HCT116 (cell line): Measurements from ENCODE around the gene SARNP. TPM values are rescaled to one million over a fixed set of nuclear protein-coding genes. Genes with fewer than 3 reads are reported as not detected.

Experiments
- ATAC-seq: fragments of 200-7000 bp; cut with Tn5 transposase; 2 replicates; pipeline ENCODE4 v1.9.1; 2020; ENCODE audit warnings: mild to moderate bottlenecking, moderate library complexity
- BruUV-seq: library from RNA; stranded (reverse); fragments of 400-500 nt; replicated peaks from 2 replicates; lab custom pipeline; 2021; lab: Mats Ljungman, UMichigan
- CTCF ChIA-PET: fragments of 300-600 bp; sonication (Branson Sonifier 250); formaldehyde crosslinking; loops from one replicate; lab custom pipeline; 2021; ENCODE audit warnings: antibody characterized with exemption; lab: Charles Lee
- POLR2A ChIA-PET: fragments of 300-600, 350-600 bp; sonication (Branson Sonifier 250); formaldehyde crosslinking; loops from one replicate; lab custom pipeline; 2021; ENCODE audit warnings: antibody characterized with exemption; lab: Charles Lee
- RAD21 ChIA-PET, 2 experiments: fragments of 300-600 bp; sonication (Branson Sonifier 250); formaldehyde crosslinking; loops; one replicate each; lab custom pipeline; 2023; ENCODE audit warnings: low total read pairs in 2 of 2; ENCODE audit not compliant: uncharacterized antibody in 2 of 2, unreplicated experiment in 2 of 2, low non-redundant PET in 1 of 2; lab: Charles Lee
- DNase-seq: peaks from one replicate; pipeline ENCODE4 v3.0.0-alpha.2; 2010; ENCODE audit warnings: low read depth, low spot score
- H2AFZ ChIP-seq: fragments of 200-600 bp; shearing (Covaris generic), sonication (generic); 2 replicates; pipeline ENCODE4 v1.6.1; 2017; ENCODE audit warnings: low read depth, mixed run types, mixed read lengths, antibody characterized with exemption, low read length; ENCODE audit not compliant: poor library complexity, severe bottlenecking
- H3K27ac ChIP-seq: 2 replicates; pipeline ENCODE4 v1.5.1; 2012; ENCODE audit warnings: low read depth, low read length
- H3K27me3 ChIP-seq: fragments of 200-600 bp; sonication (generic); 2 replicates; pipeline ENCODE4 v1.6.1; 2016; ENCODE audit warnings: mixed run types, low read length, mixed read lengths; ENCODE audit not compliant: insufficient read depth
- H3K36me3 ChIP-seq, 2 experiments: fragments of 200-500 bp in 1 of 2; fragments of 200-600 bp in 1 of 2; sonication (Bioruptor generic) in 1 of 2; sonication (generic) in 1 of 2; 2 replicates each; pipeline versions ENCODE4 v1.5.1 to v1.6.1; 2014 to 2016; ENCODE audit warnings: low read length in 2 of 2, inconsistent platforms in 1 of 2, mixed read lengths in 1 of 2, mixed run types in 1 of 2; ENCODE audit not compliant: insufficient read depth in 2 of 2, control insufficient read depth in 1 of 2
- H3K4me1 ChIP-seq, 2 experiments: fragments of 200-600 bp in 1 of 2; sonication (generic) in 1 of 2; 2 replicates each; pipeline versions ENCODE4 v1.5.1 to v1.6.1; 2012 to 2017; ENCODE audit warnings: low read length in 2 of 2, inconsistent platforms in 1 of 2, mild to moderate bottlenecking in 1 of 2, mixed read lengths in 1 of 2, mixed run types in 1 of 2, moderate library complexity in 1 of 2; ENCODE audit not compliant: insufficient read depth in 2 of 2, control insufficient read depth in 1 of 2
- H3K4me2 ChIP-seq: fragments of 200-600 bp; sonication (generic); 2 replicates; pipeline ENCODE4 v1.6.1; 2017; ENCODE audit warnings: mixed run types, low read length, mixed read lengths
- H3K4me3 ChIP-seq, 2 experiments: fragments of 200-600 bp in 1 of 2; sonication (generic) in 1 of 2; replicated peaks in 1 of 2; 2 replicates each; pipeline ENCODE4 v1.5.1; 2011 to 2016; ENCODE audit warnings: low read length in 2 of 2, control low read depth in 1 of 2, low read depth in 1 of 2, mild to moderate bottlenecking in 1 of 2, mixed read lengths in 1 of 2, mixed run types in 1 of 2
- H3K79me2 ChIP-seq: fragments of 200-600 bp; sonication (generic); 2 replicates; pipeline ENCODE4 v1.6.1; 2017; ENCODE audit warnings: mild to moderate bottlenecking, mixed run types, low read length, moderate library complexity, mixed read lengths; ENCODE audit not compliant: insufficient read depth
- H3K9ac ChIP-seq: fragments of 200-600 bp; sonication (generic); 2 replicates; pipeline ENCODE4 v1.6.1; 2016; ENCODE audit warnings: low read length, mixed read lengths
- H3K9me2 ChIP-seq: fragments of 200-600 bp; sonication (generic), shearing (Covaris generic); 2 replicates; pipeline ENCODE4 v1.6.1; 2017; ENCODE audit warnings: mixed run types, mild to moderate bottlenecking, moderate library complexity; ENCODE audit not compliant: insufficient read depth
- H3K9me3 ChIP-seq, 2 experiments: fragments of 200-500 bp in 1 of 2; fragments of 200-600 bp in 1 of 2; sonication (Bioruptor generic) in 1 of 2; sonication (generic) in 1 of 2; 2 replicates each; pipeline ENCODE4 v1.6.1; 2014 to 2017; ENCODE audit warnings: low read length in 2 of 2, mixed read lengths in 2 of 2, inconsistent platforms in 1 of 2, low read depth in 1 of 2, mild to moderate bottlenecking in 1 of 2, mixed run types in 1 of 2, moderate library complexity in 1 of 2; ENCODE audit not compliant: control insufficient read depth in 1 of 2, insufficient read depth in 1 of 2
- H4K20me1 ChIP-seq: fragments of 200-600 bp; sonication (generic), shearing (Covaris generic); 2 replicates; pipeline ENCODE4 v1.6.1; 2017; ENCODE audit warnings: mixed run types, mild to moderate bottlenecking, moderate library complexity; ENCODE audit not compliant: insufficient read depth
- EGR1 ChIP-seq: IDR thresholded peaks from 2 replicates; pipeline ENCODE4 v1.6.1; 2012; ENCODE audit warnings: low read depth
- ELF1 ChIP-seq: IDR thresholded peaks from 2 replicates; pipeline ENCODE4 v1.6.1; 2012; ENCODE audit warnings: low read depth, borderline replicate concordance
- JUND ChIP-seq: IDR thresholded peaks from 2 replicates; pipeline ENCODE4 v1.6.1; 2012
- SRF ChIP-seq: IDR thresholded peaks from 2 replicates; pipeline ENCODE4 v1.6.1; 2012; ENCODE audit warnings: low read depth
- TCF7L2 ChIP-seq: IDR thresholded peaks from 2 replicates; pipeline ENCODE4 v1.7.0; 2011; ENCODE audit warnings: borderline replicate concordance, inconsistent platforms; ENCODE audit not compliant: insufficient read depth, insufficient read length; ENCODE audit errors: extremely low read depth
- ZFX ChIP-seq: fragments of 450-650 bp; IDR thresholded peaks from 2 replicates; pipeline ENCODE4 v1.6.1; 2017
- ZNF274 ChIP-seq: fragments of 200-500 bp; sonication (Bioruptor generic); IDR thresholded peaks from 2 replicates; pipeline ENCODE4 v1.6.1; 2014; ENCODE audit warnings: mild to moderate bottlenecking, low read depth, low read length, inconsistent platforms
- intact Hi-C: fragments of 100-400 bp; cut with micrococcal nuclease; formaldehyde crosslinking; loops from 2 replicates; pipeline ENCODE4 v1.10.0; 2022
- total RNA-seq: library from RNA; stranded (reverse); gene quantifications from one replicate; pipeline ENCODE4 v1.2.1, GENCODE V29; 2021; ENCODE audit not compliant: unreplicated experiment
- TF ChIP-seq, protein P1 (sequence below): IDR thresholded peaks from 2 replicates; pipeline ENCODE4 v1.6.1; 2012
- TF ChIP-seq, protein P2 (sequence below): IDR thresholded peaks from 2 replicates; pipeline ENCODE4 v1.6.1; 2011; ENCODE audit warnings: mild to moderate bottlenecking, low read length, moderate library complexity; ENCODE audit not compliant: insufficient replicate concordance; ENCODE audit errors: extremely low read depth

SARNP gene
- total RNA-seq, 1 experiment from 2014 or later: 82.4 TPM

DNA sequence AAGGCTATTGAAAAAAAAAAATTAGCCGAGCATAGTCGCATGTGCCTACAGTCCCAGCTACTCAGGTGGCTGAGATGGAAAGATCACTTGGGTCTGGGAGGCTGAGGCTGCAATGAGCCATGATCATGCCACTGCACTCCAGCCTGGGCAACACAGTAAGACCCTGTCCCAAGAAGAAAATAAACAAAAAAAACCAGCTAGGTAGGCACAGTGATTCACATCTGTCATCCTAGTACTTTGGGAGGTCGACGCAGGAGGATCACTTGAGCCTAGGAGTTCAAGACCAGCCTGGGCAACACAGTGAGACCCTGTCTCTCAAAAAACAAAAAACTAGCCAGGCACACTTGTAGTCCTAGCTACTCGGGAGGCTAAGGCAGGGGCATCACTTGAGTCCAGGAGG, 8.2 kb downstream of the SARNP start:
- ChIA-PET POLR2A (interaction anchor here (1.5 kb wide), 1 partner anchor 8 kb away, joined by 8 read pairs; the partner anchor contains the start of genes ORMDL2 and SARNP), CTCF (interaction anchor here (0.9 to 1.9 kb wide), 2 partner anchors 12 to 71 kb away, joined by 3 to 5 read pairs; no protein-coding TSS in a partner anchor), RAD21 (no interaction called here)
- ATAC-seq (no peak), DNase-seq (no peak)
- Histone ChIP-seq H3K79me2 (peaks cover 99% of the 10 kb centered on the region), H3K27ac (0 out of 2 replicates have a peak overlapping the region, but pooled peaks have one; percentile 48), H3K4me1 (peaks cover 12 to 24% of the 10 kb centered on the region in 2 experiments), H3K9me3 (no peaks in the 10 kb centered on the region), H2AFZ (no peak overlapping the region), H3K4me3 (no peak overlapping the region), H3K36me3 (peaks cover 3 to 6% of the 10 kb centered on the region in 2 experiments; a peak in 2 of 4 replicates), H3K9me2 (no peaks in the 10 kb centered on the region), H3K9ac (peak overlapping the region; percentile 37), H4K20me1 (peaks cover 14% of the 10 kb centered on the region; the same call in 1 of the 2 replicates), H3K27me3 (no peaks in the 10 kb centered on the region), H3K4me2 (peak overlapping the region; percentile 54)
- BruUV-seq: no TSS peak
- TF ChIP-seq EGR1 (no peak), ZNF274 (no peak), TCF7L2 (no peak)
- TF ChIP-seq, protein P1, sequence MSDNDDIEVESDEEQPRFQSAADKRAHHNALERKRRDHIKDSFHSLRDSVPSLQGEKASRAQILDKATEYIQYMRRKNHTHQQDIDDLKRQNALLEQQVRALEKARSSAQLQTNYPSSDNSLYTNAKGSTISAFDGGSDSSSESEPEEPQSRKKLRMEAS: no peak
- TF ChIP-seq, protein P2, sequence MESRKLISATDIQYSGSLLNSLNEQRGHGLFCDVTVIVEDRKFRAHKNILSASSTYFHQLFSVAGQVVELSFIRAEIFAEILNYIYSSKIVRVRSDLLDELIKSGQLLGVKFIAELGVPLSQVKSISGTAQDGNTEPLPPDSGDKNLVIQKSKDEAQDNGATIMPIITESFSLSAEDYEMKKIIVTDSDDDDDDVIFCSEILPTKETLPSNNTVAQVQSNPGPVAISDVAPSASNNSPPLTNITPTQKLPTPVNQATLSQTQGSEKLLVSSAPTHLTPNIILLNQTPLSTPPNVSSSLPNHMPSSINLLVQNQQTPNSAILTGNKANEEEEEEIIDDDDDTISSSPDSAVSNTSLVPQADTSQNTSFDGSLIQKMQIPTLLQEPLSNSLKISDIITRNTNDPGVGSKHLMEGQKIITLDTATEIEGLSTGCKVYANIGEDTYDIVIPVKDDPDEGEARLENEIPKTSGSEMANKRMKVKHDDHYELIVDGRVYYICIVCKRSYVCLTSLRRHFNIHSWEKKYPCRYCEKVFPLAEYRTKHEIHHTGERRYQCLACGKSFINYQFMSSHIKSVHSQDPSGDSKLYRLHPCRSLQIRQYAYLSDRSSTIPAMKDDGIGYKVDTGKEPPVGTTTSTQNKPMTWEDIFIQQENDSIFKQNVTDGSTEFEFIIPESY: no peak
- intact Hi-C loops: no loop called here

GRCh38 chr12:55806982-55807381, 10.5 kb downstream of the SARNP start:
- Histone ChIP-seq H3K4me2 (no peak overlapping the region), H4K20me1 (peaks cover 10% of the 10 kb centered on the region; the same call in 1 of the 2 replicates), H2AFZ (no peak overlapping the region), H3K9me3 (no peaks in the 10 kb centered on the region), H3K4me3 (no peak overlapping the region), H3K9me2 (no peaks in the 10 kb centered on the region), H3K36me3 (peaks cover 6 to 13% of the 10 kb centered on the region in 2 experiments; a peak in 2 of 4 replicates), H3K27me3 (no peaks in the 10 kb centered on the region), H3K9ac (no peak overlapping the region), H3K27ac (no peak overlapping the region), H3K79me2 (peaks cover 99% of the 10 kb centered on the region), H3K4me1 (peaks cover 12 to 24% of the 10 kb centered on the region in 2 experiments)
- ATAC-seq (no peak), DNase-seq (no peak)
- POLR2A ChIA-PET: interaction anchor here (0.7 kb wide), 2 partner anchors 129 to 1119 kb away, joined by 3 to 4 read pairs; no protein-coding TSS in a partner anchor
- TF ChIP-seq ZFX (no peak), SRF (no peak), JUND (no peak), ELF1 (no peak)
- TF ChIP-seq, protein P2: no peak
- CTCF ChIA-PET: interaction anchor here (1.2 to 1.5 kb wide), 2 partner anchors 11 to 69 kb away, joined by 3 read pairs; no protein-coding TSS in a partner anchor
- RAD21 ChIA-PET: no interaction called here
- BruUV-seq: no TSS peak
- intact Hi-C loops: no loop called here
